EL (cell line): ENCODE measurements around the gene RNF39.
"Not testable (repeated sequence)": the region's sequence is repeated elsewhere in the genome, so short reads cannot be mapped to it uniquely, and the experiment has no call there.

ENCODE experiments used
- DNase-seq: peaks from one replicate; pipeline ENCODE4 v3.0.0-alpha.2; 2016

The RNF39 gene

GRCh38 chr6:30075094-30075789, at the start of gene RNF39:
RNF39 (minus strand) TSS chr6:30075769; CDS start chr6:30075585, 184 bp downstream.
- no peak for DNase-seq

- DNase-seq, result no peak
Measured at GRCh38 chr6:30122515-30122914, 46.9 kb upstream of the RNF39 start.

- DNase-seq, result no peak
Measured at GRCh38 chr6:30121446-30122366, 46.1 kb upstream of the RNF39 start.

GRCh38 chr6:30118691-30119090, 43.1 kb upstream of the RNF39 start:
- DNase-seq, result not testable (repeated sequence)

- DNase-seq, result no peak
Measured at GRCh38 chr6:30116724-30117123, 41.2 kb upstream of the RNF39 start.

GRCh38 chr6:30113841-30114240, 38.3 kb upstream of the RNF39 start:
- no peak for DNase-seq

- no peak for DNase-seq
Measured at GRCh38 chr6:30113003-30113759, 37.6 kb upstream of the RNF39 start, which contains the start of gene TRIM31. TRIM31 (minus strand) TSS chr6:30113090; CDS start chr6:30112805, 285 bp downstream.

- no peak for DNase-seq
Measured at GRCh38 chr6:30112402-30112994, 36.9 kb upstream of the RNF39 start.

- no peak for DNase-seq
Measured at GRCh38 chr6:30111266-30111856, 35.8 kb upstream of the RNF39 start.

- DNase-seq, result no peak
Measured at GRCh38 chr6:30104661-30105060, 29.1 kb upstream of the RNF39 start.

- DNase-seq, result no peak
Measured at GRCh38 chr6:30103872-30104179, 28.3 kb upstream of the RNF39 start.

GRCh38 chr6:30102970-30103871, 27.7 kb upstream of the RNF39 start:
- DNase-seq, result peak; percentile 92

GRCh38 chr6:30102414-30102969, 26.9 kb upstream of the RNF39 start:
- peak; percentile 21 for DNase-seq

- DNase-seq, result peak; percentile 89
Measured at GRCh38 chr6:30101444-30102413, 26.2 kb upstream of the RNF39 start.

- peak; percentile 30 for DNase-seq
Measured at GRCh38 chr6:30100585-30101443, 25.2 kb upstream of the RNF39 start.

- no peak for DNase-seq
Measured at GRCh38 chr6:30100154-30100553, 24.6 kb upstream of the RNF39 start.

- no peak for DNase-seq
Measured at GRCh38 chr6:30097902-30098768, 22.6 kb upstream of the RNF39 start.

- no peak for DNase-seq
Measured at GRCh38 chr6:30096829-30097228, 21.3 kb upstream of the RNF39 start.
